ENCODE measurements around the gene FBN2.

GRCh38 chr5:128432913-128433440 lies 105.1 kb downstream of the FBN2 start:
- TF ChIP-seq, protein P1, sequence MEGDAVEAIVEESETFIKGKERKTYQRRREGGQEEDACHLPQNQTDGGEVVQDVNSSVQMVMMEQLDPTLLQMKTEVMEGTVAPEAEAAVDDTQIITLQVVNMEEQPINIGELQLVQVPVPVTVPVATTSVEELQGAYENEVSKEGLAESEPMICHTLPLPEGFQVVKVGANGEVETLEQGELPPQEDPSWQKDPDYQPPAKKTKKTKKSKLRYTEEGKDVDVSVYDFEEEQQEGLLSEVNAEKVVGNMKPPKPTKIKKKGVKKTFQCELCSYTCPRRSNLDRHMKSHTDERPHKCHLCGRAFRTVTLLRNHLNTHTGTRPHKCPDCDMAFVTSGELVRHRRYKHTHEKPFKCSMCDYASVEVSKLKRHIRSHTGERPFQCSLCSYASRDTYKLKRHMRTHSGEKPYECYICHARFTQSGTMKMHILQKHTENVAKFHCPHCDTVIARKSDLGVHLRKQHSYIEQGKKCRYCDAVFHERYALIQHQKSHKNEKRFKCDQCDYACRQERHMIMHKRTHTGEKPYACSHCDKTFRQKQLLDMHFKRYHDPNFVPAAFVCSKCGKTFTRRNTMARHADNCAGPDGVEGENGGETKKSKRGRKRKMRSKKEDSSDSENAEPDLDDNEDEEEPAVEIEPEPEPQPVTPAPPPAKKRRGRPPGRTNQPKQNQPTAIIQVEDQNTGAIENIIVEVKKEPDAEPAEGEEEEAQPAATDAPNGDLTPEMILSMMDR (IDR thresholded peaks at IDR 0.05), result no peak
- TF ChIP-seq POLR2A (IDR thresholded peaks at IDR 0.05), result no peak
- TF ChIP-seq POLR2AphosphoS5 (IDR thresholded peaks at IDR 0.05), result no peak
